ENCODE measurements around the gene NPAS3. TPM values are rescaled to one million over a fixed set of nuclear protein-coding genes. Genes with fewer than 3 reads are reported as not detected.

NPAS3 gene
- total RNA-seq, 1 donor from 2014 or later: 1.6 TPM

DNA sequence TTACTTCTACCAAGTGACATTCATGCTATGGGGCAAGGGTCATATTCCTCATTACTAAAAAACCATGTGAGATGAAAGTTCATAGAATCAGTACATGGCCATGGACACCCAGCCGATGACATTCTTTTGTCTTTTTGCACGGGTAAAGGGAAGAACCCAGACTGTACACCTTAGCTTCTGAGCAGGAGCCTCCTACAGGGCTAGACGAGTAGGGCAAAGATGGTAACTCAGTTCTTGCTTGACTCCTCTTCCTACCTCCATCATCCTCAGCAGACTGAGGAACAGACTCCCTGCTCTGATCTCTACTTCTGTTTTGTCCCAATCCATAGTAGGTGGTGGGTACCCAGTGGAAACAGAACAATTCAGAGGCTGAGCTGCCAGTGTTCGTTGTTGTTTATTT, 281.3 kb downstream of the NPAS3 start:
- DNase-seq (ENCODE audit: low spot score): no peak
- TF ChIP-seq, protein P1, sequence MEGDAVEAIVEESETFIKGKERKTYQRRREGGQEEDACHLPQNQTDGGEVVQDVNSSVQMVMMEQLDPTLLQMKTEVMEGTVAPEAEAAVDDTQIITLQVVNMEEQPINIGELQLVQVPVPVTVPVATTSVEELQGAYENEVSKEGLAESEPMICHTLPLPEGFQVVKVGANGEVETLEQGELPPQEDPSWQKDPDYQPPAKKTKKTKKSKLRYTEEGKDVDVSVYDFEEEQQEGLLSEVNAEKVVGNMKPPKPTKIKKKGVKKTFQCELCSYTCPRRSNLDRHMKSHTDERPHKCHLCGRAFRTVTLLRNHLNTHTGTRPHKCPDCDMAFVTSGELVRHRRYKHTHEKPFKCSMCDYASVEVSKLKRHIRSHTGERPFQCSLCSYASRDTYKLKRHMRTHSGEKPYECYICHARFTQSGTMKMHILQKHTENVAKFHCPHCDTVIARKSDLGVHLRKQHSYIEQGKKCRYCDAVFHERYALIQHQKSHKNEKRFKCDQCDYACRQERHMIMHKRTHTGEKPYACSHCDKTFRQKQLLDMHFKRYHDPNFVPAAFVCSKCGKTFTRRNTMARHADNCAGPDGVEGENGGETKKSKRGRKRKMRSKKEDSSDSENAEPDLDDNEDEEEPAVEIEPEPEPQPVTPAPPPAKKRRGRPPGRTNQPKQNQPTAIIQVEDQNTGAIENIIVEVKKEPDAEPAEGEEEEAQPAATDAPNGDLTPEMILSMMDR (IDR thresholded peaks at IDR 0.05; ENCODE audit: unreplicated experiment): no peak
- H3K27ac Mint-ChIP-seq (ENCODE audit: unreplicated experiment): no peak overlapping the region
- H3K4me3 Mint-ChIP-seq (ENCODE audit: unreplicated experiment): no peak overlapping the region
- no peaks in the 10 kb centered on the region for H3K4me1 Mint-ChIP-seq (ENCODE audit: unreplicated experiment)
- no peaks in the 10 kb centered on the region for H3K36me3 Mint-ChIP-seq (ENCODE audit: low read depth, unreplicated experiment)
- no peaks in the 10 kb centered on the region for H3K9me3 Mint-ChIP-seq (ENCODE audit: unreplicated experiment)
- H3K27me3 Mint-ChIP-seq (ENCODE audit: unreplicated experiment): no peaks in the 10 kb centered on the region

DNA sequence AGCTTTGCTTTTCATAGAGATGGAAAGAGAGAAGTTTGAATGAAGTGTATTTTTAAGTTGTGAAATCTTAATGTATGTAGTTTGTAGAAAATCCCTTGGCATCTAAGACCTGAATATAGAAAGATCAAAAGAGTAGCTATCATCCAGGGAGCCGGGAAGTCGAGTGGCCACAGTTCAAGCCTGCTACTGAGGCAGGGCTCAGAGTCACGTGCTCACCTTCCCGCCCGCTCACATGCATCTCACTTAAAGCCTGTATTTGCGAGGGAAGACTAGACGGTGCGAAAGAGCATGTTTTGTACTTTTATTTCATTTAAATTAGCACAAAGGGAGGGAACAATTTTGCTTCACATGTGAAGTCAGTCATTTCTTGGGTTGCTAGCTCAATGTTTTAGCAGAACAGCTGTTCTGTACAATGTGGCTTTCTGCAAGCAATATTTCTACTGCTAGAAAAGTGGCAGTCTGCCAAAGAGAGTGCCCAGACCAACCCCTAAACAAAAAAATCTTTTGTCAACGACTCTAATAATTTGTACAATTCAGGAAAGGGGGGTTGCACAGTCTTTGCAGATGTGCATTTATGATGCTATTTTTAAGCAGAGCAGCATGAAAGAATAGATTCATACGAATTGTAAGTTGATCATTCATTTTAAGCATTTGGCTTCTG, 290.7 kb downstream of the NPAS3 start:
- H3K9me3 Mint-ChIP-seq (ENCODE audit: unreplicated experiment): no peaks in the 10 kb centered on the region
- H3K27ac Mint-ChIP-seq (ENCODE audit: unreplicated experiment): no peak overlapping the region
- H3K4me1 Mint-ChIP-seq (ENCODE audit: unreplicated experiment): peaks cover 7% of the 10 kb centered on the region
- no peaks in the 10 kb centered on the region for H3K36me3 Mint-ChIP-seq (ENCODE audit: low read depth, unreplicated experiment)
- TF ChIP-seq, protein P1 (IDR thresholded peaks at IDR 0.05; ENCODE audit: unreplicated experiment): no peak
- H3K27me3 Mint-ChIP-seq (ENCODE audit: unreplicated experiment): peaks cover 2% of the 10 kb centered on the region
- DNase-seq (ENCODE audit: low spot score): no peak
- H3K4me3 Mint-ChIP-seq (ENCODE audit: unreplicated experiment): no peak overlapping the region

DNA sequence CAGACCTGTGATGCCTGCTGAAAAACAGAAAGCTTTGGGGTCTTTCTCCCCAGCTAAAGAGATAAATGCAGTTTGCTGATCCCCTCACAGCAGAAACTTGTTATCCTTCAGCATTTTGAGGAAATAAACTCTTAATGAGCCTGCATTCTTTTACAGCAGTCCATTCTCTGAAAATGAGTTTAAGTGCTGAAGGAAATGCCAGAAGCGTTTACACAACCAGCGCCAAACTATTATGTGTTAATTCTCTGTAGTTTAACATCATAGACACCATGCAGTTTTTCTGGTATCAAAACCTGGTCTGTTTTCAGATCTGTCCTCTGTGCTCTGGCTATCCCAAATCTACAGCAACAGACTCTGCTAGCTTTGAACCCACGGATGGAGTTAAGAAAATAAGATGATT, 291.3 kb downstream of the NPAS3 start:
- no peaks in the 10 kb centered on the region for H3K9me3 Mint-ChIP-seq (ENCODE audit: unreplicated experiment)
- H3K27me3 Mint-ChIP-seq (ENCODE audit: unreplicated experiment): peaks cover 2% of the 10 kb centered on the region
- no peaks in the 10 kb centered on the region for H3K36me3 Mint-ChIP-seq (ENCODE audit: low read depth, unreplicated experiment)
- TF ChIP-seq, protein P1 (IDR thresholded peaks at IDR 0.05; ENCODE audit: unreplicated experiment): no peak
- H3K27ac Mint-ChIP-seq (ENCODE audit: unreplicated experiment): no peak overlapping the region
- no peak overlapping the region for H3K4me3 Mint-ChIP-seq (ENCODE audit: unreplicated experiment)
- peaks cover 7% of the 10 kb centered on the region for H3K4me1 Mint-ChIP-seq (ENCODE audit: unreplicated experiment)
- DNase-seq (ENCODE audit: low spot score): no peak

DNA sequence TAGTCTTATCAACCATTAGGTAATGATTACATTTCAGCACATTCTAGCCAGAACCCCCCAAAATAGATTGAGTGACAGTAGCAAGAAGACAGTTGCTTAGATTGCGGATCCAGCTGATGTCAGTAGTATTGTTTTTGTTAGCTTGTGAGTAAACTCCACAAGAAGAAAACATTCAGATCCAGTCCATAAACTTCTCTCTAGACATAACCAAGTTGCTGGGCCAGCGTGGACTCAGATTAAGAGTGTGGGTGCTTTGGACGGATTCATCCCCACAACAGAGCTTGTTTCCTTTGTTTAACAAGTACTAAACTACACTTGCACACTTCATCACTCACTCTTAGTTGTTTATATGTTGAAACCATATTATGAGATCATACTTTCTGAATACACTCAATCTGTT, 293.4 kb downstream of the NPAS3 start:
- TF ChIP-seq, protein P1 (IDR thresholded peaks at IDR 0.05; ENCODE audit: unreplicated experiment): no peak
- H3K27ac Mint-ChIP-seq (ENCODE audit: unreplicated experiment): no peak overlapping the region
- no peaks in the 10 kb centered on the region for H3K9me3 Mint-ChIP-seq (ENCODE audit: unreplicated experiment)
- H3K4me1 Mint-ChIP-seq (ENCODE audit: unreplicated experiment): peaks cover 7% of the 10 kb centered on the region
- H3K27me3 Mint-ChIP-seq (ENCODE audit: unreplicated experiment): peaks cover 2% of the 10 kb centered on the region
- H3K36me3 Mint-ChIP-seq (ENCODE audit: low read depth, unreplicated experiment): no peaks in the 10 kb centered on the region
- no peak overlapping the region for H3K4me3 Mint-ChIP-seq (ENCODE audit: unreplicated experiment)
- DNase-seq (ENCODE audit: low spot score): no peak

DNA sequence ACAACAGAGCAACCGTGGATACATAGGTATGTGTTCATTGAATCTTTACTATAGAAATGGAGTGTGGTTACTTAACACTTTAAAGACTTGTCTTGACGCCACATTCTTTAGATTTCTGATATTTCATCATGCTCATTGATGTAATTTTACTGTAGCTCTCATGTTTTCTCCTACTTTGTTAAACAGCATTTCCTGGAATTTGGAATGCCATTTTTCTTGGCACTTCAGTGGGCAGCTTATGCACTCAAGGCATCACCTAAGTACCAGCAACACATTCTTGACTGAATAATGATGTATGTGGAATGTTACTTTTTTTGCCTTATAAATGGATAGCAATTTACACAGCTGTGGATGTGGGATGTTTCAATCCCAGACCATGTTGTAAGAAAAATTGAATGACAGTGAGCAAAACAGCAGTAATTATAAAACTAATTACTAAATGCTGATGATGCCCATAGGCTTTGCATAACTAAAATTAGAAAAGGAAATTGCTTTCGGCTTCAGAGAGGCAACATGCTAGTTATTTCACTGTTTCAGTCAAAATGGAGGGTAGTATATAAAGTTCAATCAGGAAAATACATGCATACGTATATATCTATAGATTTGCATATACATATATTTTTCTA, 298.5 kb downstream of the NPAS3 start:
- TF ChIP-seq, protein P1 (IDR thresholded peaks at IDR 0.05; ENCODE audit: unreplicated experiment): no peak
- no peak for DNase-seq (ENCODE audit: low spot score)
- Mint-ChIP-seq H3K4me1 (ENCODE audit: unreplicated experiment) (no peaks in the 10 kb centered on the region), H3K36me3 (ENCODE audit: low read depth, unreplicated experiment) (no peaks in the 10 kb centered on the region), H3K4me3 (ENCODE audit: unreplicated experiment) (no peak overlapping the region), H3K27ac (ENCODE audit: unreplicated experiment) (no peak overlapping the region), H3K9me3 (ENCODE audit: unreplicated experiment) (no peaks in the 10 kb centered on the region), H3K27me3 (ENCODE audit: unreplicated experiment) (no peaks in the 10 kb centered on the region)
